SK-N-SH (cell line): Measurements from ENCODE around the gene UBALD1. TPM values are rescaled to one million over a fixed set of nuclear protein-coding genes. Genes with fewer than 3 reads are reported as not detected.

Source experiments
- CTCF ChIA-PET: fragments of 300-600, 350-600 bp; formaldehyde crosslinking; extraction: SDS; loops from one replicate; lab custom pipeline; 2021; lab: Yijun Ruan, JAX
- POLR2A ChIA-PET: fragments of 350-600 bp; sonication (Branson Sonifier 250); formaldehyde crosslinking; extraction: SDS; loops from one replicate; lab custom pipeline; 2020; ENCODE audit warnings: antibody characterized with exemption, inconsistent platforms; lab: Yijun Ruan, JAX
- DNase-seq: peaks from one replicate; pipeline ENCODE4 v3.0.0; 2012
- H2AFZ ChIP-seq: fragments of 200-600 bp; sonication (generic); 2 replicates; pipeline ENCODE4 v1.8.1; 2016; ENCODE audit warnings: antibody characterized with exemption, mild to moderate bottlenecking, low read depth
- H3F3A ChIP-seq: fragments of 200-600 bp; sonication (generic); replicated peaks from 2 replicates; pipeline ENCODE3; 2016; ENCODE audit warnings: antibody characterized with exemption, mild to moderate bottlenecking; ENCODE audit not compliant: insufficient read depth
- H3K27ac ChIP-seq, 2 experiments: fragments of 200-500 bp in 1 of 2; fragments of 200-600 bp in 1 of 2; sonication (Bioruptor generic) in 1 of 2; sonication (generic), shearing (Covaris generic) in 1 of 2; 2 replicates each; pipeline versions ENCODE4 v1.5.1 to v1.6.1; 2014 to 2016; ENCODE audit warnings: low read depth in 2 of 2, inconsistent platforms in 1 of 2, low read length in 1 of 2, mild to moderate bottlenecking in 1 of 2, mixed read lengths in 1 of 2
- H3K27me3 ChIP-seq: fragments of 200-600 bp; sonication (generic), shearing (Covaris generic); 2 replicates; pipeline ENCODE4 v1.6.1; 2016; ENCODE audit warnings: mixed run types; ENCODE audit not compliant: insufficient read depth
- H3K36me3 ChIP-seq, 2 experiments: fragments of 200-500 bp in 1 of 2; fragments of 200-600 bp in 1 of 2; sonication (Bioruptor generic) in 1 of 2; sonication (generic) in 1 of 2; replicated peaks in 1 of 2; 2 replicates each; pipeline versions ENCODE3 to v1.5.1; 2014 to 2016; ENCODE audit warnings: low read length in 1 of 2, mild to moderate bottlenecking in 1 of 2; ENCODE audit not compliant: insufficient read depth in 2 of 2, control insufficient read depth in 1 of 2
- H3K4me1 ChIP-seq, 2 experiments: fragments of 200-500 bp in 1 of 2; fragments of 200-600 bp in 1 of 2; sonication (Bioruptor generic) in 1 of 2; sonication (generic), shearing (Covaris generic) in 1 of 2; 2 replicates each; pipeline versions ENCODE4 v1.5.1 to v1.6.1; 2014 to 2016; ENCODE audit warnings: low read depth in 1 of 2, low read length in 1 of 2, mixed run types in 1 of 2; ENCODE audit not compliant: insufficient read depth in 2 of 2, control insufficient read depth in 1 of 2
- H3K4me2 ChIP-seq: fragments of 200-600 bp; sonication (generic), shearing (Covaris generic); 2 replicates; pipeline ENCODE4 v1.6.1; 2017; ENCODE audit warnings: mixed run types
- H3K4me3 ChIP-seq, 2 experiments: fragments of 200-500 bp in 1 of 2; fragments of 200-600 bp in 1 of 2; sonication (Bioruptor generic) in 1 of 2; sonication (generic), shearing (Covaris generic) in 1 of 2; 2 replicates each; pipeline versions ENCODE4 v1.5.1 to v1.8.1; 2014 to 2016; ENCODE audit warnings: low read depth in 2 of 2, inconsistent platforms in 1 of 2, low read length in 1 of 2, mild to moderate bottlenecking in 1 of 2, mixed read lengths in 1 of 2, moderate library complexity in 1 of 2
- H3K79me2 ChIP-seq: fragments of 200-600 bp; sonication (generic); 2 replicates; pipeline ENCODE4 v1.8.1; 2017; ENCODE audit warnings: mild to moderate bottlenecking; ENCODE audit not compliant: insufficient read depth
- H3K9ac ChIP-seq: fragments of 200-600 bp; sonication (generic); 2 replicates; pipeline ENCODE4 v1.6.1; 2017; ENCODE audit warnings: mixed run types
- H3K9me2 ChIP-seq: fragments of 200-600 bp; sonication (generic); 2 replicates; pipeline ENCODE4 v1.6.1; 2017; ENCODE audit warnings: mixed run types
- H3K9me3 ChIP-seq: fragments of 200-600 bp; sonication (generic); 2 replicates; pipeline ENCODE4 v1.6.1; 2017; ENCODE audit warnings: mixed run types, mild to moderate bottlenecking, moderate library complexity
- H4K20me1 ChIP-seq: fragments of 200-600 bp; sonication (generic); 2 replicates; pipeline ENCODE4 v1.6.1; 2017; ENCODE audit warnings: mild to moderate bottlenecking, mixed run types; ENCODE audit not compliant: insufficient read depth
- EP300 ChIP-seq, 2 experiments: IDR thresholded peaks; 2 replicates each; pipeline versions ENCODE4 v1.4.0 to v1.6.1; 2012; ENCODE audit warnings: borderline replicate concordance in 1 of 2, low read depth in 1 of 2, low read length in 1 of 2
- GABPA ChIP-seq: IDR thresholded peaks from 2 replicates; pipeline ENCODE4 v1.4.0; 2012; ENCODE audit warnings: low read depth, mild to moderate bottlenecking
- IRF3 ChIP-seq: fragments of 150-350 bp; IDR thresholded peaks from 2 replicates; pipeline ENCODE4 v1.6.1; 2016; ENCODE audit warnings: mild to moderate bottlenecking, low read depth, low read length
- MXI1 ChIP-seq: IDR thresholded peaks from 2 replicates; pipeline ENCODE4 v1.6.1; 2012; ENCODE audit warnings: mild to moderate bottlenecking, low read depth, low read length, improper control_type of control experiment
- NRF1 ChIP-seq: IDR thresholded peaks from 2 replicates; pipeline ENCODE4 v1.6.1; 2012; ENCODE audit warnings: low read depth, mild to moderate bottlenecking, low read length
- RFX5 ChIP-seq: IDR thresholded peaks from 2 replicates; pipeline ENCODE4 v1.6.1; 2012; ENCODE audit warnings: mild to moderate bottlenecking, improper control_type of control experiment, low read length
- SMC3 ChIP-seq: IDR thresholded peaks from 2 replicates; pipeline ENCODE4 v1.6.1; 2012; ENCODE audit warnings: low read depth, low read length, improper control_type of control experiment
- WGBS: methylation state at CpG from one replicate; pipeline ENCODE4 v1.1.6; 2017; ENCODE audit warnings: low lambda C conversion rate; 5-methylcytosine and 5-hydroxymethylcytosine counted together
- polyA plus RNA-seq, 3 experiments: library from polyadenylated mRNA; depleted of rRNA; stranded (reverse); fragments of >200 nt; gene quantifications; 2 replicates each; pipeline ENCODE4 v1.2.3, GENCODE V29; 2012
- TF ChIP-seq, protein P1 (sequence below): IDR thresholded peaks from 2 replicates; pipeline ENCODE4 v1.4.0; 2012; ENCODE audit warnings: low read depth, borderline replicate concordance
- TF ChIP-seq, protein P2 (sequence below): fragments of 200-600 bp; sonication (generic); IDR thresholded peaks from 2 replicates; pipeline ENCODE4 v1.6.1; 2017; ENCODE audit warnings: antibody characterized with exemption, mild to moderate bottlenecking, moderate library complexity

The UBALD1 gene
- polyA plus RNA-seq, 1 of the 3 experiments (the other 2 are of a cell fraction), result 16.7 TPM

GRCh38 chr16:4612977-4613635 is 1.6 kb downstream of the UBALD1 start (continued):
- no peak for TF ChIP-seq MXI1
- TF ChIP-seq, protein P1, sequence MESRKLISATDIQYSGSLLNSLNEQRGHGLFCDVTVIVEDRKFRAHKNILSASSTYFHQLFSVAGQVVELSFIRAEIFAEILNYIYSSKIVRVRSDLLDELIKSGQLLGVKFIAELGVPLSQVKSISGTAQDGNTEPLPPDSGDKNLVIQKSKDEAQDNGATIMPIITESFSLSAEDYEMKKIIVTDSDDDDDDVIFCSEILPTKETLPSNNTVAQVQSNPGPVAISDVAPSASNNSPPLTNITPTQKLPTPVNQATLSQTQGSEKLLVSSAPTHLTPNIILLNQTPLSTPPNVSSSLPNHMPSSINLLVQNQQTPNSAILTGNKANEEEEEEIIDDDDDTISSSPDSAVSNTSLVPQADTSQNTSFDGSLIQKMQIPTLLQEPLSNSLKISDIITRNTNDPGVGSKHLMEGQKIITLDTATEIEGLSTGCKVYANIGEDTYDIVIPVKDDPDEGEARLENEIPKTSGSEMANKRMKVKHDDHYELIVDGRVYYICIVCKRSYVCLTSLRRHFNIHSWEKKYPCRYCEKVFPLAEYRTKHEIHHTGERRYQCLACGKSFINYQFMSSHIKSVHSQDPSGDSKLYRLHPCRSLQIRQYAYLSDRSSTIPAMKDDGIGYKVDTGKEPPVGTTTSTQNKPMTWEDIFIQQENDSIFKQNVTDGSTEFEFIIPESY, result no peak
- TF ChIP-seq RFX5, result no peak
- TF ChIP-seq NRF1, result no peak
- no peak for TF ChIP-seq EP300 (IDR thresholded peaks at IDR 0.05; ENCODE audit: borderline replicate concordance in 1 of 2, low read depth in 1 of 2, low read length in 1 of 2)
- TF ChIP-seq SMC3, result no peak
- TF ChIP-seq GABPA, result no peak

DNA sequence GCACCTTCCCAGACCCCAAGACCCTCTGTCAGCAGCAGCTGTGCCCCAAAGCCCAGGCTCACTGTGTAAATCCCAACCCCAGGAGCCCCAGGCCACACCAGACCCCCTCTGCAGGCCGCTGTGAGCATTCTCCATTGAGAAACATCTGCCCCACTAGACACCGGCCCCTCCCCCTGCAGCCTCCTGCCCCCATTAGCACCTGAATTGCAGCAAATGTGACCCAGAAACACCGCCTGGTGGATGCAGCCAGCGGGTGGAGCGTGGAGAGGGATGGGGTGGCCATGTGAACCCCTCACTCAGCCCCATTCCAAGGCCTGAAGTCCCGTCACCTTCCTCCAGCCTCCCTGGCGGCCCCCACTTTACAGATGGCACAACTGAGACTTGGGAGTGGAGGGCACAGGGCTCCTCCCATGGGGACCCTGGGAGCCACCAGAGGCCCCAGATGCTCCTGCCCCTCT is 2.2 kb downstream of the UBALD1 start:
- H3K27me3 ChIP-seq, result no peaks in the 10 kb centered on the region
- no peak overlapping the region for H3K27ac ChIP-seq
- ChIA-PET CTCF (interaction anchor here (1.7 to 2.1 kb wide), 2 partner anchors 11 to 64 kb away, joined by 7 to 10 read pairs; partner anchors contain the start of gene MGRN1), POLR2A (no interaction called here)
- no peaks in the 10 kb centered on the region for H3K9me2 ChIP-seq
- no peak overlapping the region for H3K9ac ChIP-seq
- peaks cover 13 to 27% of the 10 kb centered on the region in 2 experiments; a peak in 3 of 4 replicates for H3K4me1 ChIP-seq
- WGBS, result 90% methylated on average over 7 of the region's 7 CpGs
- TF ChIP-seq, protein P2, sequence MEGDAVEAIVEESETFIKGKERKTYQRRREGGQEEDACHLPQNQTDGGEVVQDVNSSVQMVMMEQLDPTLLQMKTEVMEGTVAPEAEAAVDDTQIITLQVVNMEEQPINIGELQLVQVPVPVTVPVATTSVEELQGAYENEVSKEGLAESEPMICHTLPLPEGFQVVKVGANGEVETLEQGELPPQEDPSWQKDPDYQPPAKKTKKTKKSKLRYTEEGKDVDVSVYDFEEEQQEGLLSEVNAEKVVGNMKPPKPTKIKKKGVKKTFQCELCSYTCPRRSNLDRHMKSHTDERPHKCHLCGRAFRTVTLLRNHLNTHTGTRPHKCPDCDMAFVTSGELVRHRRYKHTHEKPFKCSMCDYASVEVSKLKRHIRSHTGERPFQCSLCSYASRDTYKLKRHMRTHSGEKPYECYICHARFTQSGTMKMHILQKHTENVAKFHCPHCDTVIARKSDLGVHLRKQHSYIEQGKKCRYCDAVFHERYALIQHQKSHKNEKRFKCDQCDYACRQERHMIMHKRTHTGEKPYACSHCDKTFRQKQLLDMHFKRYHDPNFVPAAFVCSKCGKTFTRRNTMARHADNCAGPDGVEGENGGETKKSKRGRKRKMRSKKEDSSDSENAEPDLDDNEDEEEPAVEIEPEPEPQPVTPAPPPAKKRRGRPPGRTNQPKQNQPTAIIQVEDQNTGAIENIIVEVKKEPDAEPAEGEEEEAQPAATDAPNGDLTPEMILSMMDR, result peak; percentile 9; the same call in 1 of the 2 replicates
- TF ChIP-seq IRF3, result no peak
- H3K79me2 ChIP-seq, result peaks cover 51% of the 10 kb centered on the region
- no peaks in the 10 kb centered on the region for H3K9me3 ChIP-seq
- peak; percentile 63 for DNase-seq
- H3F3A ChIP-seq, result peaks cover 13% of the 10 kb centered on the region
- H3K4me3 ChIP-seq, result peak overlapping the region; percentile 6 to 94; a peak in 2 of 4 replicates
- peaks cover 40% of the 10 kb centered on the region for H4K20me1 ChIP-seq
- H3K36me3 ChIP-seq, result peaks cover 0 to 16% of the 10 kb centered on the region in 2 experiments
- H3K4me2 ChIP-seq, result peak overlapping the region; percentile 88; the same call in 1 of the 2 replicates
- H2AFZ ChIP-seq, result no peak overlapping the region
